Lower leg skin (tissue), 4 donors: ENCODE measurements around the gene HEATR3. TPM values are rescaled to one million over a fixed set of nuclear protein-coding genes. Genes with fewer than 3 reads are reported as not detected.

Source experiments
- DNase-seq, 2 donors: peaks; one replicate each; pipeline ENCODE4 v3.0.0-alpha.2; 2019; ENCODE audit warnings: low spot score in 2 of 2
- H3K4me3 ChIP-seq: fragments of 200-600 bp; sonication (generic); 2 replicates; pipeline ENCODE4 v1.5.1; 2017; ENCODE audit warnings: mild to moderate bottlenecking, low read depth; ENCODE audit not compliant: poor library complexity, severe bottlenecking
- CTCF ChIP-seq, 3 donors: fragments of 450-650 bp; IDR thresholded peaks; one replicate each; pipeline ENCODE4 v1.5.1; 2016; ENCODE audit warnings: antibody characterized with exemption in 3 of 3, mild to moderate bottlenecking in 3 of 3, moderate library complexity in 2 of 3
- POLR2A ChIP-seq, 2 donors: fragments of 450-650 bp; IDR thresholded peaks; one replicate each; pipeline ENCODE4 v1.6.1; 2016 to 2017; ENCODE audit warnings: antibody characterized with exemption in 2 of 2, mild to moderate bottlenecking in 1 of 2, moderate library complexity in 1 of 2
- WGBS, 2 donors: methylation state at CpG; one replicate each; pipeline ENCODE4 v1.1.5; 2018; 5-methylcytosine and 5-hydroxymethylcytosine counted together
- intact Hi-C: fragments of 100-400 bp; cut with DNase I; formaldehyde crosslinking; loops from one replicate; pipeline ENCODE4 v1.15.0; 2023; ENCODE audit warnings: low total_unique reads
- total RNA-seq, 4 donors: library from RNA; depleted of rRNA; stranded (reverse); fragments of >200 nt; gene quantifications; one replicate each; pipeline ENCODE4 v1.1.0, GENCODE V29; 2016

HEATR3 gene
- total RNA-seq, 4 donors from 2014 or later, result 11.5 to 19.7 (median 12.5) TPM

DNA sequence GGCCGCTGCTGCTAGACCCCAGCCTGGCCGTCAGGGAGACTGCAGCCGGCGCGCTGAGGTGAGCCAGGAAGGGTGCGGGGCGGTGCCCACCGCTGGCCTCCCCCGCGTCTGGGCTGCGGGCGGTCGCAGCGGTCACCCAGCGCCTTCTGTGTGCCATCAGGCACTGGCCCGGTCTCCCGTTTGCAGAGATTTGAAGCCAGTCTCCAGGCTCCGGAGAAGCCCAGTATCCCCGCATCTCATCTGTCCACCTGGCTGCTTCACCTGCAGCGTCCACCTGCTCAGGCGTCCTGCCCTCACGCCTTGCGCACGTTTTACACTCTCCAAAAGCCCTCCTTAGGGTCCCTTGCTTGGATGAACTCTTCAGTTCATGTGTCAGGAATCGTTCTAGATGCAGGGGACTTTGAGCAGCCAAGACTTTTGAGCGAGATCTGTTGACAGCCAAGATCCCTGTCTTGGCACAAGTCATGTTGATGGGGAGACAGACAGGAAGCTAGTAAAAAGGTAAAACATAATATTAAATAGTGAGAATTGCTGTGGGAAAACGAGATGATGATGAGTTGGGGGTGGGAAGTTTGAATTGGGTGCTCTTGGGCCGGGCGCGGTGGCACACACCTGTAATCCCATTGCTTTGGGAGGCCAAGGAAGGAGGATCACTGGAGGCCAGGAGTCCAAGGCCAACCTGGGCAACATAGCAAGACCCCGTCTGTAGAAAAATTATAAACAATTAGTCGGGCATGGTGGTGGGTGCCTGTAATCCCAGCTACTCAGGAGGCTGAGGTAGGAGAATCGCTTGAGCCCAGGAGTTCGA, 916 bp downstream of the HEATR3 start:
- H3K4me3 ChIP-seq, result peak overlapping the region; percentile 89
- TF ChIP-seq POLR2A (IDR thresholded peaks at IDR 0.05), result no peak
- TF ChIP-seq CTCF (IDR thresholded peaks at IDR 0.05), result no peak
- no peak for DNase-seq
- intact Hi-C loops, result no loop called here
- WGBS, 2 donors, result 22 to 47% methylated on average over 14 to 34 of the region's 34 CpGs

GRCh38 chr16:50067290-50067853, 1.6 kb downstream of the HEATR3 start:
- DNase-seq, result no peak
- intact Hi-C loops, result no loop called here

DNA sequence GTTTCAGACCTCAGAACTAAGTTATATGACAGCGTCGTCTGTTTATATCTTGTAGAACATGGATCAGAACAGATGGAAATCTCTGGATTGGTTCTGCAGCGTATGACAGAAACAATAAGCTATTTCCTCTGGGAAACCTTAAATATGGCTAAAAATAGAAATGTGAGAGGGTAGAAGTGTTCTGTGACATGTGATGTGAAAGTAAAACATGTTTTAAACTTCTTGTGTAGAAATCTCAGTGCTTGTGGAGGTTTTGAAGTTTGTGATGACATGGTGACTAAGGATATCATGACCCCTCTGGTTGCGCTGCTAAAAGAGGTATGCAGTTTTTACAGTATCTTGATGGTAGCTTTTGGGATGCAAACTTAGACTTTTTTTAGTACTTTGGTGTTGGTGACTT, 2.8 kb downstream of the HEATR3 start:
- intact Hi-C loops, result no loop called here
- 77 to 83% methylated on average over 4 of the region's 4 CpGs for WGBS, 2 donors
- TF ChIP-seq CTCF (IDR thresholded peaks at IDR 0.05) (no peak), POLR2A (IDR thresholded peaks at IDR 0.05) (no peak)
- no peak overlapping the region for H3K4me3 ChIP-seq
- DNase-seq, result no peak

More at GRCh38 chr16:50067290-50067853, 1.6 kb downstream of the HEATR3 start:
- no peak for TF ChIP-seq POLR2A (IDR thresholded peaks at IDR 0.05)
- TF ChIP-seq CTCF (IDR thresholded peaks at IDR 0.05), result no peak
- H3K4me3 ChIP-seq, result no peak overlapping the region
- WGBS, 2 donors, result 31 to 42% methylated on average over 3 of the region's 3 CpGs

GRCh38 chr16:50069060-50069459, 3.3 kb downstream of the HEATR3 start:
- WGBS, 2 donors, result 97 to 98% methylated on average over 1 of the region's 1 CpG
- no peak for DNase-seq
- no peak overlapping the region for H3K4me3 ChIP-seq
- no peak for TF ChIP-seq POLR2A (IDR thresholded peaks at IDR 0.05)
- TF ChIP-seq CTCF (IDR thresholded peaks at IDR 0.05), result no peak
- intact Hi-C loops, result loop anchor here (1.0 kb wide), 1 partner anchor 12 kb away; no protein-coding TSS in a partner anchor

- 74 to 78% methylated on average over 2 of the region's 2 CpGs for WGBS, 2 donors
- intact Hi-C loops, result no loop called here
- DNase-seq, result no peak
- TF ChIP-seq POLR2A (IDR thresholded peaks at IDR 0.05), result no peak
- no peak overlapping the region for H3K4me3 ChIP-seq
Observed at GRCh38 chr16:50071075-50071671, 5.4 kb downstream of the HEATR3 start.

DNA sequence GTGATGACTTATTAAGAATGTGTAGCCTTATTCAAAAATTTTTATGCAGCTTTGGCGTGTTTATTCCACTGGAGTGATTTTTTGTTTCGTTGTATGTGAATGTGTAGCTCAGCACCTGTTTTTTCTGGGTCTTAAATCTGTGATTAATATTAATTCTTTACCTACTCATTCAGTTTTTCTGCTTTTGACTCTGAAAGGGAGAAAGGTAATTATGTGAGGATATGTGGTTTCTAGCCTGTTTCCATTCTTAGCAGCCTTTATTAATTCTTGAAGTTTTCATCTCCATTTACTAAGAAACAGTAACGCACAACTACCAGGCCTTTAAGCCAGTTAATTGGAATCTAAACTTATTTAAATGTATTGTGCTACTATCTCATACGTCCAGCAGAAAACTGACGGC, 7.0 kb downstream of the HEATR3 start:
- WGBS, 2 donors, result 92 to 95% methylated on average over 5 of the region's 5 CpGs
- TF ChIP-seq CTCF (IDR thresholded peaks at IDR 0.05) (no peak), POLR2A (IDR thresholded peaks at IDR 0.05) (no peak)
- no peak overlapping the region for H3K4me3 ChIP-seq
- intact Hi-C loops, result no loop called here
- no peak for DNase-seq
